ENCODE data around the gene RERE. TPM values are rescaled to one million over a fixed set of nuclear protein-coding genes. Genes with fewer than 3 reads are reported as not detected.

RERE gene
- total RNA-seq, 2 donors from 2014 or later, result 48.0 to 50.5 TPM

DNA sequence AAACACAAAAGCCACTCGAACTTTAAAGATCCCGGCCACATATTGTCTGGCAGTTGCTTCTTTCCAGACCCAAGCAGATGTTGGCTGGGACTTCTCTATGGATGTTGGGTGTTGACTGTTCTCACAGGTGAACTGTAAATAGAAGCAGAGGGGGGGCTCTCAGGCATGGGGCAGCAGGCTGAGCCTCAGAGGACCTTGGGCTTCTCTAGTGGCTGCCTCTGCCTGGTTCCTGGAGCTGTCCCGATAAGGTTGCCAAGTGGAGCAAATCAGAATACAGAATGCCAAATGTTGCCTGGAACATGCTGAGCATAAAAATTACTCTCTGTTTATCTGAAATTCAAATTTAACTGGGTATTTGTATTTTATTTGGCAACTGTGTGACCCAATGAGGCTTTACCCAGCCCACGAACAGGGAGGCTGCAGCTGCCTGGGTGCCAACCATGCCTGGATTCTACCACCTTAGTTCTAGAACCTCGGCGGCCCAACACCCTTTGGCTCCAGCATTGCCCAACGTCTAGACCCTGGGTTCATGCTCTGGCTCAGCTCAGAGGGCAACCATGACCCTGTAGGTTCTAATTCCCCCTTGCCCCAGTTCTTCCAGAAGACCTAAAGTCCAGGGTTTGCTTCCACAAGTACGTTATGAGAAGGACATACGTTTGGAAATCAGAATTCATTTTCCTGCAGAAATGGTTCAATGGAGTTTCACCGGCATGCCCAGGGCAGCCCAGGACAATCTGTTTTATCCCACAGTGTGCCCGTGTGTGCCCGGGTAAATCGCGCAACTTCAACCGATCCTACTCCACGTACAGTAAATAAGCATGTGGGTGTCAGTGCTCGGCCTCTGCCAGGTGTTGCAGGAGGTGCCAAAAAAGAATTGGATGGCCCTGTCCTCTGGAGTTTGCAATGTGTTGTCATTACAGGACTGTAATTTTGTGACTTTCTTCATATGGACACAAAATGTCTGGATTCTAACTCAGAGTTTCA is 504.9 kb downstream of the RERE start:
- Mint-ChIP-seq H3K36me3 (ENCODE audit: low read depth) (no peaks in the 10 kb centered on the region), H3K27me3 (peaks cover 8% of the 10 kb centered on the region), H3K4me1 (no peaks in the 10 kb centered on the region), H3K4me3 (no peak overlapping the region), H3K27ac (no peak overlapping the region), H3K9me3 (no peaks in the 10 kb centered on the region)
- no peak for ATAC-seq (replicated peaks)

- Mint-ChIP-seq H3K27me3 (peaks cover 4% of the 10 kb centered on the region), H3K4me1 (no peaks in the 10 kb centered on the region), H3K9me3 (no peaks in the 10 kb centered on the region), H3K36me3 (ENCODE audit: low read depth) (no peaks in the 10 kb centered on the region), H3K4me3 (no peak overlapping the region), H3K27ac (no peak overlapping the region)
- no peak for ATAC-seq (replicated peaks)
Observed at GRCh38 chr1:8311068-8311718, 506.2 kb downstream of the RERE start.

- no peaks in the 10 kb centered on the region for H3K4me1 Mint-ChIP-seq
- no peaks in the 10 kb centered on the region for H3K9me3 Mint-ChIP-seq
- H3K4me3 Mint-ChIP-seq, result no peak overlapping the region
- H3K27me3 Mint-ChIP-seq, result peaks cover 8% of the 10 kb centered on the region
- no peaks in the 10 kb centered on the region for H3K36me3 Mint-ChIP-seq (ENCODE audit: low read depth)
- H3K27ac Mint-ChIP-seq, result no peak overlapping the region
- no peak for ATAC-seq (replicated peaks)
Observed at GRCh38 chr1:8307628-8308027, 509.8 kb downstream of the RERE start.

DNA sequence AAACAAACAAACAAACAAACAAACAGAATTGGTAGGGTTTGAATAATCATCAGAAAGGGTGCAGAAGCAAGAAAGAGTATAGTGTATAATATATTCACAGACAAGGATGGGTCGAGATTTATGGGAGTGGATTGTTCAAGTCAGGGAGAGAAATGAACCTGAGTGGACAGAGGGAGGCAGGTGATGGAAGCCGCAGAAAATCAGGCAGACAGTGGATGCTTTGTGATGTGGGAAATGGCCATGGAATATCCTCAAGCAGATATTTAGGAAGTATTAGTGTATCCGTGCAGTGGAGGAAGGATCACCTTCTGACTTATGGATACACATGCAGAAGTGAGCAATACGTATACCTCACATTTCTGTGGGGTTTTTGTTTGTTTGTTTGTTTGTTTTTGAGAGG is 513.6 kb downstream of the RERE start:
- no peaks in the 10 kb centered on the region for H3K36me3 Mint-ChIP-seq (ENCODE audit: low read depth)
- H3K4me1 Mint-ChIP-seq, result no peaks in the 10 kb centered on the region
- H3K27ac Mint-ChIP-seq, result no peak overlapping the region
- no peak overlapping the region for H3K4me3 Mint-ChIP-seq
- no peak for ATAC-seq (replicated peaks)
- no peaks in the 10 kb centered on the region for H3K9me3 Mint-ChIP-seq
- H3K27me3 Mint-ChIP-seq, result peaks cover 8% of the 10 kb centered on the region

DNA sequence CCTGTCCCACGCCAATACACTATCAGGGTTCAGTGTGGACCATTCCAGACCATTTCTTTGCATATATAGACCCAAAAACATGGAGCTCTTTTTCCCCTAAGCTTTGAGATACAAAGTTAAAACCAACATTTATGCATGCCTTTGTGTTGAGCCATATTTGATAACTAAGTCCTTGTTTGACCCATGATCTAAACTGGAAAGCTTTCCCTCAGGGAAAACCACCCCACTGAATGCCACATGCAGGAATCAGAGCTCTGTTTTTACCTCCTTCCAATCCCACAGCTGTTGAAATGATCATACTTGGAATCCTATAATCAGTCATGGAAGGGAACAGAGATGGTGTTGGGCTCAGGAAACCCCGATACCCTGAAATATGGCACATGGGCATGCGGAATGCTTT is 514.3 kb downstream of the RERE start:
- Mint-ChIP-seq H3K9me3 (no peaks in the 10 kb centered on the region), H3K27me3 (peaks cover 8% of the 10 kb centered on the region), H3K4me3 (no peak overlapping the region), H3K4me1 (no peaks in the 10 kb centered on the region), H3K36me3 (ENCODE audit: low read depth) (no peaks in the 10 kb centered on the region), H3K27ac (no peak overlapping the region)
- ATAC-seq (replicated peaks), result no peak

Other genes with a start within 250 kb of the RERE start
- 1,000 to 10,000 TPM; 3,460 to 3,623 TPM for gene ENO1, start 61.0 kb upstream of the RERE start, total RNA-seq
- gene CA6, start 128.2 kb upstream of the RERE start, total RNA-seq, result 1 to 10 TPM in 1 of 2 donors, under 1 TPM in 1; 0.78 to 2.2 TPM
- gene SLC2A7, start 208.8 kb upstream of the RERE start, total RNA-seq, result not detected